ENCODE measurements around the gene KRT7. TPM values are rescaled to one million over a fixed set of nuclear protein-coding genes. Genes with fewer than 3 reads are reported as not detected.

KRT7 gene
- total and polyA plus RNA-seq, 2 donors: 2.8 to 34.7 TPM

GRCh38 chr12:52216100-52216499 is 16.9 kb upstream of the KRT7 start:
- H3K27me3 ChIP-seq (ENCODE audit: control insufficient read depth in 2 of 2, insufficient read depth in 1 of 2, low read length in 1 of 2): peaks cover 0 to 22% of the 10 kb centered on the region in 2 donors
- no peaks in the 10 kb centered on the region for H3K9me3 ChIP-seq (ENCODE audit: control insufficient read depth in 2 of 2, insufficient read depth in 1 of 2, low read length in 1 of 2)
- WGBS: 81% methylated on average over 4 of the region's 4 CpGs
- no peaks in the 10 kb centered on the region for H3K36me3 ChIP-seq (ENCODE audit: control insufficient read depth in 2 of 2, insufficient read depth in 2 of 2, low read length in 1 of 2)
- no peak overlapping the region for H3K4me3 ChIP-seq (ENCODE audit: low read length in 2 of 2)
- no peak overlapping the region for H3K27ac ChIP-seq (ENCODE audit: low read depth in 1 of 2, low read length in 1 of 2)
- peaks cover 0 to 2% of the 10 kb centered on the region in 2 donors for H3K4me1 ChIP-seq (ENCODE audit: control insufficient read depth in 2 of 2, insufficient read depth in 2 of 2, low read length in 2 of 2)
- DNase-seq (ENCODE audit: low read depth in 6 of 9, low spot score in 9 of 9): no peak

GRCh38 chr12:52216807-52217206 is 16.2 kb upstream of the KRT7 start:
- H3K4me1 ChIP-seq (ENCODE audit: control insufficient read depth in 2 of 2, insufficient read depth in 2 of 2, low read length in 2 of 2): peaks cover 0 to 2% of the 10 kb centered on the region in 2 donors
- peaks cover 0 to 18% of the 10 kb centered on the region in 2 donors for H3K27me3 ChIP-seq (ENCODE audit: control insufficient read depth in 2 of 2, insufficient read depth in 1 of 2, low read length in 1 of 2)
- no peak overlapping the region for H3K4me3 ChIP-seq (ENCODE audit: low read length in 2 of 2)
- 58% methylated on average over 1 of the region's 1 CpG for WGBS
- H3K27ac ChIP-seq (ENCODE audit: low read depth in 1 of 2, low read length in 1 of 2): no peak overlapping the region
- H3K36me3 ChIP-seq (ENCODE audit: control insufficient read depth in 2 of 2, insufficient read depth in 2 of 2, low read length in 1 of 2): no peaks in the 10 kb centered on the region
- DNase-seq (ENCODE audit: low read depth in 6 of 9, low spot score in 9 of 9): no peak
- no peaks in the 10 kb centered on the region for H3K9me3 ChIP-seq (ENCODE audit: control insufficient read depth in 2 of 2, insufficient read depth in 1 of 2, low read length in 1 of 2)

GRCh38 chr12:52217223-52217622 is 15.8 kb upstream of the KRT7 start:
- DNase-seq (ENCODE audit: low read depth in 6 of 9, low spot score in 9 of 9): peak in 2 of 9 donors; percentile 3 to 13

GRCh38 chr12:52218001-52218400 is 15.0 kb upstream of the KRT7 start:
- Histone ChIP-seq H3K27me3 (ENCODE audit: control insufficient read depth in 2 of 2, insufficient read depth in 1 of 2, low read length in 1 of 2) (peaks cover 0 to 24% of the 10 kb centered on the region in 2 donors), H3K9me3 (ENCODE audit: control insufficient read depth in 2 of 2, insufficient read depth in 1 of 2, low read length in 1 of 2) (no peaks in the 10 kb centered on the region), H3K4me1 (ENCODE audit: control insufficient read depth in 2 of 2, insufficient read depth in 2 of 2, low read length in 2 of 2) (peaks cover 0 to 2% of the 10 kb centered on the region in 2 donors), H3K27ac (ENCODE audit: low read depth in 1 of 2, low read length in 1 of 2) (no peak overlapping the region), H3K4me3 (ENCODE audit: low read length in 2 of 2) (no peak overlapping the region), H3K36me3 (ENCODE audit: control insufficient read depth in 2 of 2, insufficient read depth in 2 of 2, low read length in 1 of 2) (no peaks in the 10 kb centered on the region)
- DNase-seq (ENCODE audit: low read depth in 6 of 9, low spot score in 9 of 9): no peak
- 97% methylated on average over 4 of the region's 4 CpGs for WGBS

More at GRCh38 chr12:52217223-52217622, 15.8 kb upstream of the KRT7 start:
- Histone ChIP-seq H3K36me3 (ENCODE audit: control insufficient read depth in 2 of 2, insufficient read depth in 2 of 2, low read length in 1 of 2) (no peaks in the 10 kb centered on the region), H3K27me3 (ENCODE audit: control insufficient read depth in 2 of 2, insufficient read depth in 1 of 2, low read length in 1 of 2) (peaks cover 0 to 19% of the 10 kb centered on the region in 2 donors), H3K27ac (ENCODE audit: low read depth in 1 of 2, low read length in 1 of 2) (no peak overlapping the region), H3K4me3 (ENCODE audit: low read length in 2 of 2) (no peak overlapping the region), H3K4me1 (ENCODE audit: control insufficient read depth in 2 of 2, insufficient read depth in 2 of 2, low read length in 2 of 2) (peaks cover 0 to 2% of the 10 kb centered on the region in 2 donors), H3K9me3 (ENCODE audit: control insufficient read depth in 2 of 2, insufficient read depth in 1 of 2, low read length in 1 of 2) (no peaks in the 10 kb centered on the region)
- WGBS: 59% methylated on average over 5 of the region's 5 CpGs

- Histone ChIP-seq H3K4me3 (ENCODE audit: low read length in 2 of 2) (no peak overlapping the region), H3K9me3 (ENCODE audit: control insufficient read depth in 2 of 2, insufficient read depth in 1 of 2, low read length in 1 of 2) (no peaks in the 10 kb centered on the region), H3K27me3 (ENCODE audit: control insufficient read depth in 2 of 2, insufficient read depth in 1 of 2, low read length in 1 of 2) (peaks cover 0 to 23% of the 10 kb centered on the region in 2 donors), H3K4me1 (ENCODE audit: control insufficient read depth in 2 of 2, insufficient read depth in 2 of 2, low read length in 2 of 2) (peaks cover 0 to 2% of the 10 kb centered on the region in 2 donors), H3K36me3 (ENCODE audit: control insufficient read depth in 2 of 2, insufficient read depth in 2 of 2, low read length in 1 of 2) (no peaks in the 10 kb centered on the region), H3K27ac (ENCODE audit: low read depth in 1 of 2, low read length in 1 of 2) (no peak overlapping the region)
- DNase-seq (ENCODE audit: low read depth in 6 of 9, low spot score in 9 of 9): no peak
- WGBS: 99% methylated on average over 3 of the region's 3 CpGs
Measured at GRCh38 chr12:52220477-52220876, 12.6 kb upstream of the KRT7 start.

- 92% methylated on average over 4 of the region's 4 CpGs for WGBS
- Histone ChIP-seq H3K4me3 (ENCODE audit: low read length in 2 of 2) (no peak overlapping the region), H3K4me1 (ENCODE audit: control insufficient read depth in 2 of 2, insufficient read depth in 2 of 2, low read length in 2 of 2) (peaks cover 0 to 2% of the 10 kb centered on the region in 2 donors), H3K9me3 (ENCODE audit: control insufficient read depth in 2 of 2, insufficient read depth in 1 of 2, low read length in 1 of 2) (no peaks in the 10 kb centered on the region), H3K27ac (ENCODE audit: low read depth in 1 of 2, low read length in 1 of 2) (no peak overlapping the region), H3K27me3 (ENCODE audit: control insufficient read depth in 2 of 2, insufficient read depth in 1 of 2, low read length in 1 of 2) (peaks cover 0 to 22% of the 10 kb centered on the region in 2 donors), H3K36me3 (ENCODE audit: control insufficient read depth in 2 of 2, insufficient read depth in 2 of 2, low read length in 1 of 2) (no peaks in the 10 kb centered on the region)
- no peak for DNase-seq (ENCODE audit: low read depth in 6 of 9, low spot score in 9 of 9)
Measured at GRCh38 chr12:52221070-52221781, 11.8 kb upstream of the KRT7 start.

- WGBS: 21% methylated on average over 8 of the region's 8 CpGs
- DNase-seq (ENCODE audit: low read depth in 6 of 9, low spot score in 9 of 9): peak in 4 of 9 donors; percentile 17 to 40 (median 30)
- H3K27ac ChIP-seq (ENCODE audit: low read depth in 1 of 2, low read length in 1 of 2): no peak overlapping the region
- H3K4me3 ChIP-seq (ENCODE audit: low read length in 2 of 2): no peak overlapping the region
- H3K4me1 ChIP-seq (ENCODE audit: control insufficient read depth in 2 of 2, insufficient read depth in 2 of 2, low read length in 2 of 2): peaks cover 0 to 2% of the 10 kb centered on the region in 2 donors
- H3K9me3 ChIP-seq (ENCODE audit: control insufficient read depth in 2 of 2, insufficient read depth in 1 of 2, low read length in 1 of 2): no peaks in the 10 kb centered on the region
- H3K27me3 ChIP-seq (ENCODE audit: control insufficient read depth in 2 of 2, insufficient read depth in 1 of 2, low read length in 1 of 2): peaks cover 0 to 22% of the 10 kb centered on the region in 2 donors
- no peaks in the 10 kb centered on the region for H3K36me3 ChIP-seq (ENCODE audit: control insufficient read depth in 2 of 2, insufficient read depth in 2 of 2, low read length in 1 of 2)
Measured at GRCh38 chr12:52221912-52222457, 11.1 kb upstream of the KRT7 start.

- no peaks in the 10 kb centered on the region for H3K4me1 ChIP-seq (ENCODE audit: control insufficient read depth in 2 of 2, insufficient read depth in 2 of 2, low read length in 2 of 2)
- DNase-seq (ENCODE audit: low read depth in 6 of 9, low spot score in 9 of 9): no peak
- H3K27me3 ChIP-seq (ENCODE audit: control insufficient read depth in 2 of 2, insufficient read depth in 1 of 2, low read length in 1 of 2): peaks cover 0 to 20% of the 10 kb centered on the region in 2 donors
- no peaks in the 10 kb centered on the region for H3K9me3 ChIP-seq (ENCODE audit: control insufficient read depth in 2 of 2, insufficient read depth in 1 of 2, low read length in 1 of 2)
- WGBS: 96% methylated on average over 4 of the region's 4 CpGs
- no peaks in the 10 kb centered on the region for H3K36me3 ChIP-seq (ENCODE audit: control insufficient read depth in 2 of 2, insufficient read depth in 2 of 2, low read length in 1 of 2)
- H3K27ac ChIP-seq (ENCODE audit: low read depth in 1 of 2, low read length in 1 of 2): no peak overlapping the region
- no peak overlapping the region for H3K4me3 ChIP-seq (ENCODE audit: low read length in 2 of 2)
Measured at GRCh38 chr12:52222692-52223091, 10.4 kb upstream of the KRT7 start.

- H3K4me1 ChIP-seq (ENCODE audit: control insufficient read depth in 2 of 2, insufficient read depth in 2 of 2, low read length in 2 of 2): no peaks in the 10 kb centered on the region
- H3K27me3 ChIP-seq (ENCODE audit: control insufficient read depth in 2 of 2, insufficient read depth in 1 of 2, low read length in 1 of 2): peaks cover 0 to 20% of the 10 kb centered on the region in 2 donors
- H3K27ac ChIP-seq (ENCODE audit: low read depth in 1 of 2, low read length in 1 of 2): no peak overlapping the region
- WGBS: 98% methylated on average over 5 of the region's 5 CpGs
- H3K4me3 ChIP-seq (ENCODE audit: low read length in 2 of 2): no peak overlapping the region
- no peaks in the 10 kb centered on the region for H3K9me3 ChIP-seq (ENCODE audit: control insufficient read depth in 2 of 2, insufficient read depth in 1 of 2, low read length in 1 of 2)
- DNase-seq (ENCODE audit: low read depth in 6 of 9, low spot score in 9 of 9): no peak
- H3K36me3 ChIP-seq (ENCODE audit: control insufficient read depth in 2 of 2, insufficient read depth in 2 of 2, low read length in 1 of 2): no peaks in the 10 kb centered on the region
Measured at GRCh38 chr12:52223406-52224039, 9.5 kb upstream of the KRT7 start.
